Activated T-cell treated with anti-CD3 and anti-CD28 coated beads for 4 hours (primary cell): Measurements from ENCODE around the gene TCF7L1.
A peak's percentile ranks its signal among the peaks of the same experiment; 100 is the strongest.
"Not testable (repeated sequence)": the region's sequence is repeated elsewhere in the genome, so short reads cannot be mapped to it uniquely, and the experiment has no call there.

Experiments used
- DNase-seq: peaks from one replicate; pipeline ENCODE4 v3.0.0-alpha.2; 2020

TCF7L1 gene

GRCh38 chr2:85327822-85328617 lies 194.8 kb downstream of the TCF7L1 start, which contains the start of gene TGOLN2:
TSS of gene TGOLN2 (minus strand) at chr2:85327989. CDS start at chr2:85327962, 27 bp downstream.
- peak; percentile 91 for DNase-seq

- DNase-seq: no peak
Measured at GRCh38 chr2:85329181-85329651, 196.0 kb downstream of the TCF7L1 start.

- not testable (repeated sequence) for DNase-seq
Measured at GRCh38 chr2:85329701-85330100, 196.5 kb downstream of the TCF7L1 start.

GRCh38 chr2:85330839-85331636 lies 197.8 kb downstream of the TCF7L1 start:
- no peak for DNase-seq

GRCh38 chr2:85333877-85334276 lies 200.7 kb downstream of the TCF7L1 start:
- DNase-seq: not testable (repeated sequence)

- no peak for DNase-seq
Measured at GRCh38 chr2:85334928-85335327, 201.7 kb downstream of the TCF7L1 start.

- no peak for DNase-seq
Measured at GRCh38 chr2:85340034-85340892, 207.1 kb downstream of the TCF7L1 start.

- DNase-seq: no peak
Measured at GRCh38 chr2:85341269-85342029, 208.3 kb downstream of the TCF7L1 start.

GRCh38 chr2:85342156-85342555 lies 209.0 kb downstream of the TCF7L1 start:
- DNase-seq: no peak

GRCh38 chr2:85343207-85343895 lies 210.2 kb downstream of the TCF7L1 start:
- not testable (repeated sequence) for DNase-seq

GRCh38 chr2:85344356-85344954 lies 211.3 kb downstream of the TCF7L1 start:
- no peak for DNase-seq

- DNase-seq: no peak
Measured at GRCh38 chr2:85347599-85347998, 214.4 kb downstream of the TCF7L1 start.

GRCh38 chr2:85353876-85354285 lies 220.7 kb downstream of the TCF7L1 start:
- DNase-seq: peak; percentile 9

- peak; percentile 94 for DNase-seq
Measured at GRCh38 chr2:85354286-85355072, 221.3 kb downstream of the TCF7L1 start, which contains the start of the genes ELMOD3 and RETSAT. TSS of gene ELMOD3 (plus strand) at chr2:85354769. CDS start at chr2:85357199, 2,430 bp downstream. TSS of gene RETSAT (minus strand) at chr2:85354528. CDS start at chr2:85354507, 21 bp downstream.

- no peak for DNase-seq
Measured at GRCh38 chr2:85355073-85355410, 221.8 kb downstream of the TCF7L1 start.

- no peak for DNase-seq
Measured at GRCh38 chr2:85355521-85355920, 222.3 kb downstream of the TCF7L1 start.

- no peak for DNase-seq
Measured at GRCh38 chr2:85356186-85356585, 223.0 kb downstream of the TCF7L1 start.

GRCh38 chr2:85357736-85358135 lies 224.5 kb downstream of the TCF7L1 start:
- no peak for DNase-seq
